M059J (cell line): ENCODE data around the gene SLC19A2. TPM values are rescaled to one million over a fixed set of nuclear protein-coding genes. Genes with fewer than 3 reads are reported as not detected.
A peak's percentile ranks its signal among the peaks of the same experiment; 100 is the strongest.
"Not testable (repeated sequence)": the region's sequence is repeated elsewhere in the genome, so short reads cannot be mapped to it uniquely, and the experiment has no call there.

Experiments
- DNase-seq: peaks from one replicate; pipeline ENCODE4 v3.0.0-alpha.2; 2012; ENCODE audit warnings: low read depth
- total RNA-seq: library from RNA; depleted of rRNA; stranded (reverse); fragments of >200 nt; shearing (Covaris generic); gene quantifications from 2 replicates; pipeline ENCODE4 v1.2.3, GENCODE V29; 2014

The SLC19A2 gene
- total RNA-seq, 1 experiment from 2014 or later: 10.4 TPM

- DNase-seq: no peak
Measured at GRCh38 chr1:169509354-169509753, 23.6 kb upstream of the SLC19A2 start.

- DNase-seq: no peak
Measured at GRCh38 chr1:169508432-169509338, 22.9 kb upstream of the SLC19A2 start.

- DNase-seq: no peak
Measured at GRCh38 chr1:169507413-169507812, 21.7 kb upstream of the SLC19A2 start.

- not testable (repeated sequence) for DNase-seq
Measured at GRCh38 chr1:169503601-169504000, 17.9 kb upstream of the SLC19A2 start.

- DNase-seq: no peak
Measured at GRCh38 chr1:169499807-169500206, 14.1 kb upstream of the SLC19A2 start.

GRCh38 chr1:169497317-169497716 is 11.6 kb upstream of the SLC19A2 start:
- no peak for DNase-seq

GRCh38 chr1:169495916-169496315 is 10.2 kb upstream of the SLC19A2 start:
- no peak for DNase-seq

- DNase-seq: peak; percentile 33
Measured at GRCh38 chr1:169495046-169495775, 9.5 kb upstream of the SLC19A2 start.

GRCh38 chr1:169494343-169494742 is 8.6 kb upstream of the SLC19A2 start:
- no peak for DNase-seq

GRCh38 chr1:169493251-169493650 is 7.5 kb upstream of the SLC19A2 start:
- no peak for DNase-seq

GRCh38 chr1:169491845-169492281 is 6.1 kb upstream of the SLC19A2 start:
- no peak for DNase-seq

- DNase-seq: no peak
Measured at GRCh38 chr1:169488157-169488556, 2.4 kb upstream of the SLC19A2 start.

GRCh38 chr1:169487561-169487960 is 1.8 kb upstream of the SLC19A2 start:
- no peak for DNase-seq

GRCh38 chr1:169487133-169487532 is 1.4 kb upstream of the SLC19A2 start:
- no peak for DNase-seq

GRCh38 chr1:169486281-169487051 is 722 bp upstream of the SLC19A2 start:
- DNase-seq: peak; percentile 54

- DNase-seq: peak; percentile 58
Measured at GRCh38 chr1:169484683-169485430, 887 bp downstream of the SLC19A2 start.

GRCh38 chr1:169484101-169484500 is 1.6 kb downstream of the SLC19A2 start:
- no peak for DNase-seq

- DNase-seq: no peak
Measured at GRCh38 chr1:169483500-169483966, 2.2 kb downstream of the SLC19A2 start.

GRCh38 chr1:169479363-169480066 is 6.2 kb downstream of the SLC19A2 start:
- DNase-seq: no peak

- DNase-seq: no peak
Measured at GRCh38 chr1:169478094-169478672, 7.6 kb downstream of the SLC19A2 start.
